Dendritic cell treated with granulocyte-macrophage colony-stimulating factor and Interleukin-4, amounts not matched to agents 40 ng/mL and 50 ng/mL, for 4 days (primary cell): ENCODE measurements around the gene SLC25A29.

Experiments used
- H3K27ac Mint-ChIP-seq: one replicate; pipeline ENCODE4 v1.8.0; 2022; ENCODE audit warnings: mild to moderate bottlenecking, mixed read lengths
- H3K27me3 Mint-ChIP-seq: one replicate; pipeline ENCODE4 v1.8.0; 2022; ENCODE audit warnings: mild to moderate bottlenecking, mixed read lengths
- H3K36me3 Mint-ChIP-seq: one replicate; pipeline ENCODE4 v1.8.0; 2022; ENCODE audit warnings: low read depth, mixed read lengths
- H3K4me1 Mint-ChIP-seq: one replicate; pipeline ENCODE4 v1.8.0; 2022; ENCODE audit warnings: low read depth, mixed read lengths
- H3K4me3 Mint-ChIP-seq: one replicate; pipeline ENCODE4 v1.8.0; 2022; ENCODE audit warnings: mild to moderate bottlenecking, moderate library complexity, mixed read lengths
- H3K9me3 Mint-ChIP-seq: one replicate; pipeline ENCODE4 v1.8.0; 2022; ENCODE audit warnings: mixed read lengths
- intact Hi-C: fragments of 100-400 bp; cut with micrococcal nuclease; formaldehyde crosslinking; loops from one replicate; pipeline ENCODE4 v1.15.0; 2022

SLC25A29 gene

DNA sequence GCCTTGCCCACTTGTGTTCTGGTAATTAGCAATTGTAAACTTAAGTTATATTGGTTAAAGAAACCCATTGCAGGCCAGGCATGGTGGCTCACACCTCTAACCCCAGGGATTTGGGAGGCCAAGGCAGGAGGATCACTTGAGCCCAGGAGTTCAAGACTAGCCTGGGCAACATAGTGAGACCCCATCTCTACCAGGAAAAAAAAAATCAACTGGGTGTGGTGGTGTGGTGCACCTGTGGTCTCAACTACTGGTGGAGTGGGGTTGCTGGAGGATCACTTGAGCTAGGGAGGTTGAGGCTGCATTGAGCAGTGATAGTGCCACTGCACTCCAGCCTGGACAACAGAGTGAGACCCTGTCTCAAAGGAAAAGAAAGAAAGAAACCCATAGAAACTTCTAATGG is 53.6 kb downstream of the SLC25A29 start:
- H3K4me3 Mint-ChIP-seq, result no peak overlapping the region
- intact Hi-C loops, result no loop called here
- H3K4me1 Mint-ChIP-seq, result peaks cover 67% of the 10 kb centered on the region
- H3K27ac Mint-ChIP-seq, result no peak overlapping the region
- no peaks in the 10 kb centered on the region for H3K9me3 Mint-ChIP-seq
- H3K36me3 Mint-ChIP-seq, result peaks cover 15% of the 10 kb centered on the region
- H3K27me3 Mint-ChIP-seq, result no peaks in the 10 kb centered on the region

DNA sequence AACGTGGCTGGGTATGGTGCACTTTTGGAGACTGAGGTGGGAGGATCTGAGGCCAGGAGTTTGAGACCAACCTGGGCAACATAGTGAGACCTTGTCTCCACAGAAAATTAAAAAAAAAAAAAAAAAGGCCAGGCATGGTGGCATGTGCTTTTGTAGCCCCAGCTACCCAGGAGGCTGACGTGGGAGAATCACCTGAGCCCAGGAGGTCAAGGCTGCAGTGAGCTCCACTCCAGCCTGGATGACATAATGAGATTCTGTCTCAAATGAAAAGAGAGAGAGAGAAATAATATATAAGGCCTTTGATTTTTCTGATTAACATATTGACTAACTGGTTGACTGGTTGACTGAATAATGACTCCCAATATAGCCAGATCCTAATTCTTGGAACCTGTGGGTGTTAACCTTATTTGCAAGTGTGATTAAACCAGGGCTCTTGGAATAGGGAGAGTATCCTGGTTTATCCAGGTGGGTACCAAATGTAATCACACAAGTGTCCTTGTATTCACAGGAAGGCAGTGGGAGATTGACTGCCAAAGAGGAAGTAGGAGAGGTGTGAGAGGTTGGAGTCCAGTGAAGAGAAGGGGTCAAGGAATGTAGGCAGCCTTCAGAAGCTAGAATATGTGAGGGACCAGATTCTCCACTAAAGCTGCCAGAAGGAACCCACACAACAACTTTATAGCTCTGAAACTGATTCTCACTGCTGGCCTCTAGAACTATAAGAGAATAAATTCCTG is 55.3 kb downstream of the SLC25A29 start:
- intact Hi-C loops, result no loop called here
- no peak overlapping the region for H3K27ac Mint-ChIP-seq
- no peak overlapping the region for H3K4me3 Mint-ChIP-seq
- peaks cover 8% of the 10 kb centered on the region for H3K36me3 Mint-ChIP-seq
- H3K4me1 Mint-ChIP-seq, result peaks cover 69% of the 10 kb centered on the region
- H3K27me3 Mint-ChIP-seq, result no peaks in the 10 kb centered on the region
- H3K9me3 Mint-ChIP-seq, result no peaks in the 10 kb centered on the region

- H3K4me1 Mint-ChIP-seq, result peaks cover 76% of the 10 kb centered on the region
- no peaks in the 10 kb centered on the region for H3K27me3 Mint-ChIP-seq
- H3K36me3 Mint-ChIP-seq, result peaks cover 26% of the 10 kb centered on the region
- no peak overlapping the region for H3K4me3 Mint-ChIP-seq
- no peaks in the 10 kb centered on the region for H3K9me3 Mint-ChIP-seq
- intact Hi-C loops, result no loop called here
- no peak overlapping the region for H3K27ac Mint-ChIP-seq
Observed at GRCh38 chr14:100246809-100247428, 59.3 kb downstream of the SLC25A29 start.

- Mint-ChIP-seq H3K27me3 (no peaks in the 10 kb centered on the region), H3K27ac (no peak overlapping the region), H3K36me3 (peaks cover 47% of the 10 kb centered on the region), H3K4me3 (no peak overlapping the region), H3K9me3 (no peaks in the 10 kb centered on the region), H3K4me1 (peaks cover 58% of the 10 kb centered on the region)
- intact Hi-C loops, result loop anchor here (5.0 kb wide), 1 partner anchor 34 kb away; no protein-coding TSS in a partner anchor
Observed at GRCh38 chr14:100243020-100243419, 63.2 kb downstream of the SLC25A29 start.

- Mint-ChIP-seq H3K9me3 (no peaks in the 10 kb centered on the region), H3K27me3 (no peaks in the 10 kb centered on the region), H3K4me3 (peak overlapping the region; percentile 88), H3K4me1 (peaks cover 57% of the 10 kb centered on the region), H3K27ac (peak overlapping the region; percentile 90), H3K36me3 (peaks cover 62% of the 10 kb centered on the region)
- intact Hi-C loops, result loop anchor here (2.0 to 5.0 kb wide), 2 partner anchors 26 to 36 kb away; no protein-coding TSS in a partner anchor
Observed at GRCh38 chr14:100241279-100241678, 65.0 kb downstream of the SLC25A29 start.
